Erythroblast (primary cell): ENCODE data around the gene TRAF7.

Experiments
- GATA1 ChIP-seq: IDR thresholded peaks from 2 replicates; pipeline ENCODE4 v1.6.1; 2011; ENCODE audit warnings: low read depth, mild to moderate bottlenecking, control low read depth, low read length, moderate library complexity
- POLR2A ChIP-seq: IDR thresholded peaks from 2 replicates; pipeline ENCODE4 v1.6.1; 2011; ENCODE audit warnings: mild to moderate bottlenecking, low read length

DNA sequence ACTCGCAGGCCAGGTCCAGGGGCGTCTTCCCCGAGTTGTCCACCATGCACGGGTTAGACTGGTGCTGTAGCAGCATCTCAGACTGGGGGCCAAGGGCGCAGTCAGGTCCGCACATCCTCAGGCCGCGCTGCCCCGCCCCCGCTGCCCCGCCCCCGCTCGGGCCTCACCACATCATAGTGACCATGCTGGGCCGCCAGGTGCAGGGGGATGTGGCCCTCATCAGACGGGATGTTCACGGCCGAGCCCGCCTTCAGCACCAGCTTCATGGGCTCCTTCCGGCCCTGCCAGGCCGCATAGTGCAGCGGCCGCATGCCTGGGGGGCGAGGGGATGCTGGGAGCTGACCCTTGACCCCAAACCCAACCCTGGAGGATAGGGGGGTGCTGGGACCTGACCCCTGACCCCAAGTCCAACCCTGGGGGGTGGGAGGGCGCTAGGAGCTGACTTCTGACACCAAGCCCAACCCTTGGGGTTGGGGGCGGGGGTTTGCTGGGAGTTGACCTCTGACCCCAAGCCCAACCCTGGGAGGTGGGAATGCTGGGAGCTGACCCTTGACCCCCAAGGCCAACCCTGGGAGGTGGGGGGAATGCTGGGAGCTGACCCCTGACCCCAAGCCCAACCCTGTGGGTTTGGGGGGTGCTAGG, 33.8 kb downstream of the TRAF7 start:
- TF ChIP-seq POLR2A (no peak), GATA1 (no peak)
